Cardiac fibroblast (primary cell): ENCODE measurements around the gene KRTAP4-4.
"Not testable (repeated sequence)": the region's sequence is repeated elsewhere in the genome, so short reads cannot be mapped to it uniquely, and the experiment has no call there.

ENCODE experiments used
- DNase-seq, 2 donors: peaks; one replicate each; pipeline versions ENCODE4 v3.0.0 to v3.0.0-alpha.2; 2010; ENCODE audit warnings: low read depth in 2 of 2
- H3K4me3 ChIP-seq, 2 donors: replicated peaks in 1 of 2; 1 replicate in 1 of 2; 2 replicates in 1 of 2; pipeline ENCODE4 v1.5.1; 2011; ENCODE audit warnings: low read depth in 2 of 2, low read length in 2 of 2, mild to moderate bottlenecking in 2 of 2, moderate library complexity in 1 of 2
- CTCF ChIP-seq: IDR thresholded peaks from one replicate; pipeline ENCODE4 v1.5.1; 2011; ENCODE audit warnings: low read depth, mild to moderate bottlenecking, low read length, inconsistent platforms

Gene KRTAP4-4

GRCh38 chr17:41160648-41161047 lies at the start of gene KRTAP4-4:
KRTAP4-4 (minus strand) TSS chr17:41160748; CDS start chr17:41160691, 57 bp downstream.
- no peak for TF ChIP-seq CTCF
- H3K4me3 ChIP-seq: no peak within 1 kb of the TSS
- no peak for DNase-seq

- no peak for TF ChIP-seq CTCF
- DNase-seq: no peak
- no peak overlapping the region for H3K4me3 ChIP-seq
Observed at GRCh38 chr17:41199421-41200078, 39.0 kb upstream of the KRTAP4-4 start.

- no peak for TF ChIP-seq CTCF
- H3K4me3 ChIP-seq: no peak overlapping the region
- no peak for DNase-seq
Observed at GRCh38 chr17:41196068-41196467, 35.5 kb upstream of the KRTAP4-4 start.

GRCh38 chr17:41190328-41190727 lies 29.8 kb upstream of the KRTAP4-4 start:
- DNase-seq: no peak
- no peak overlapping the region for H3K4me3 ChIP-seq
- TF ChIP-seq CTCF: no peak

GRCh38 chr17:41189837-41190318 lies 29.3 kb upstream of the KRTAP4-4 start, which contains the start of gene KRTAP9-1:
KRTAP9-1 (plus strand) TSS chr17:41189887; CDS start chr17:41189887, 0 bp downstream.
- not testable (repeated sequence) for H3K4me3 ChIP-seq, DNase-seq

GRCh38 chr17:41186872-41187271 lies 26.3 kb upstream of the KRTAP4-4 start:
- no peak for TF ChIP-seq CTCF
- DNase-seq: no peak
- H3K4me3 ChIP-seq: no peak overlapping the region

- no peak overlapping the region for H3K4me3 ChIP-seq
- no peak for TF ChIP-seq CTCF
- DNase-seq: no peak
Observed at GRCh38 chr17:41185001-41185400, 24.5 kb upstream of the KRTAP4-4 start.
